K562 (cell line): ENCODE measurements around the gene FATE1. TPM values are rescaled to one million over a fixed set of nuclear protein-coding genes. Genes with fewer than 3 reads are reported as not detected.

Experiments used
- ATAC-seq: fragments of 200-7000 bp; cut with Tn5 transposase; 3 replicates; pipeline ENCODE4 v1.9.1; 2020; ENCODE audit warnings: moderate library complexity
- BruUV-seq: library from RNA; stranded (reverse); fragments of 400-500 nt; replicated peaks from 2 replicates; lab custom pipeline; 2021; lab: Mats Ljungman, UMichigan
- CTCF ChIA-PET: fragments of 300-600 bp; formaldehyde crosslinking; extraction: SDS; loops from one replicate; lab custom pipeline; 2021; ENCODE audit warnings: low intra/inter-chr PET ratio; lab: Yijun Ruan, JAX
- POLR2A ChIA-PET: fragments of 300-600, 350-650 bp; sonication (Branson Sonifier 250); formaldehyde crosslinking; extraction: SDS; loops from one replicate; lab custom pipeline; 2021; ENCODE audit warnings: antibody characterized with exemption, inconsistent platforms; lab: Yijun Ruan, JAX
- DNase-seq, 4 experiments: peaks; one replicate each; pipeline versions ENCODE4 v3.0.0 to v3.0.0-alpha.2; 2011 to 2018; ENCODE audit warnings: low spot score in 3 of 4, mixed read lengths in 3 of 4; ENCODE audit errors: extremely low read depth in 1 of 4
- FAIRE-seq: peaks from 2 replicates; lab custom pipeline; 2011; peaks lifted over from hg19 to GRCh38; lab: Jason Lieb, UNC
- H2AFZ ChIP-seq: 2 replicates; pipeline ENCODE4 v1.6.0; 2011; ENCODE audit warnings: low read depth, low read length, control low read depth, inconsistent platforms
- H3K27ac ChIP-seq: fragments of 200-600 bp; 3 replicates; pipeline ENCODE4 v1.8.0; 2011; ENCODE audit warnings: low read depth, mild to moderate bottlenecking, control low read depth, inconsistent platforms, low read length, moderate library complexity, mixed read lengths; ENCODE audit errors: extremely low read depth
- H3K27me3 ChIP-seq, 2 experiments: fragments of 300-600 bp in 1 of 2; 2 replicates in 1 of 2; 3 replicates in 1 of 2; pipeline versions ENCODE4 v1.6.0 to v1.8.0; 2011; ENCODE audit warnings: inconsistent platforms in 2 of 2, low read length in 2 of 2, mild to moderate bottlenecking in 1 of 2, mixed read lengths in 1 of 2, moderate library complexity in 1 of 2; ENCODE audit not compliant: control insufficient read depth in 2 of 2, insufficient read depth in 2 of 2
- H3K36me3 ChIP-seq: fragments of 300-600 bp; 3 replicates; pipeline ENCODE4 v1.8.0; 2011; ENCODE audit warnings: mild to moderate bottlenecking, low read length, inconsistent platforms; ENCODE audit not compliant: control insufficient read depth, insufficient read depth
- H3K4me1 ChIP-seq, 2 experiments: fragments of 200-600 bp in 1 of 2; replicated peaks in 1 of 2; 2 replicates in 1 of 2; 3 replicates in 1 of 2; pipeline versions ENCODE4 v1.5.1 to v1.8.0; 2011; ENCODE audit warnings: inconsistent platforms in 2 of 2, low read length in 2 of 2, mild to moderate bottlenecking in 1 of 2, mixed read lengths in 1 of 2, moderate library complexity in 1 of 2; ENCODE audit not compliant: control insufficient read depth in 2 of 2, insufficient read depth in 2 of 2
- H3K4me2 ChIP-seq: 2 replicates; pipeline ENCODE4 v1.6.1; 2011; ENCODE audit warnings: low read length, control low read depth, inconsistent platforms, mixed read lengths; ENCODE audit not compliant: insufficient read depth
- H3K4me3 ChIP-seq: fragments of 200-600 bp; sonication (generic), shearing (Covaris generic); 2 replicates; pipeline ENCODE4 v1.5.1; 2016; ENCODE audit warnings: control low read depth, inconsistent platforms
- H3K79me2 ChIP-seq: fragments of 200-600 bp; 3 replicates; pipeline ENCODE4 v1.8.0; 2011; ENCODE audit warnings: low read length, inconsistent platforms; ENCODE audit not compliant: control insufficient read depth, insufficient read depth
- H3K9ac ChIP-seq, 2 experiments: 2 replicates each; pipeline versions ENCODE4 v1.6.0 to v1.6.1; 2011; ENCODE audit warnings: low read depth in 2 of 2, low read length in 2 of 2, control low read depth in 1 of 2, inconsistent platforms in 1 of 2, mild to moderate bottlenecking in 1 of 2, mixed read lengths in 1 of 2; ENCODE audit not compliant: insufficient read depth in 1 of 2
- H3K9me1 ChIP-seq: one replicate; pipeline ENCODE4 v1.6.0; 2011; ENCODE audit warnings: inconsistent platforms, mild to moderate bottlenecking, low read length, moderate library complexity; ENCODE audit not compliant: control insufficient read depth, insufficient read depth
- H3K9me3 ChIP-seq: replicated peaks from 2 replicates; pipeline ENCODE4 v1.5.1; 2011; ENCODE audit warnings: low read depth, low read length, inconsistent platforms; ENCODE audit not compliant: control insufficient read depth, insufficient read depth
- H4K20me1 ChIP-seq: replicated peaks from 2 replicates; pipeline ENCODE4 v1.6.1; 2011; ENCODE audit warnings: low read length, inconsistent platforms, mixed read lengths; ENCODE audit not compliant: control insufficient read depth, insufficient read depth
- CREB1 ChIP-seq, 2 experiments: sonication (generic) in 1 of 2; formaldehyde crosslinking in 1 of 2; IDR thresholded peaks; 2 replicates each; pipeline versions ENCODE4 v1.6.1 to v1.8.0; 2012 to 2022; ENCODE audit warnings: inconsistent platforms in 1 of 2, mild to moderate bottlenecking in 1 of 2, missing genetic modification reagents in 1 of 2, moderate library complexity in 1 of 2
- KHSRP ChIP-seq: fragments of 450-650 bp; IDR thresholded peaks from 2 replicates; pipeline ENCODE4 v1.6.1; 2017
- NCOA6 ChIP-seq: fragments of 450-650 bp; IDR thresholded peaks from 2 replicates; pipeline ENCODE4 v1.6.1; 2017; ENCODE audit warnings: mild to moderate bottlenecking
- NKRF ChIP-seq: fragments of 450-650 bp; IDR thresholded peaks from 2 replicates; pipeline ENCODE4 v1.6.1; 2016; ENCODE audit warnings: borderline replicate concordance
- RAD51 ChIP-seq: fragments of 450-650 bp; IDR thresholded peaks from 2 replicates; pipeline ENCODE4 v1.7.1; 2016; ENCODE audit warnings: low read depth, mild to moderate bottlenecking, borderline replicate concordance
- SPI1 ChIP-seq: IDR thresholded peaks from 2 replicates; pipeline ENCODE4 v1.6.1; 2011; ENCODE audit warnings: low read depth, low read length, control low read depth, borderline replicate concordance
- SRF ChIP-seq, 2 experiments: fragments of 250-450, 450-650 bp in 1 of 2; sonication (Bioruptor Pico) in 1 of 2; sonication (generic) in 1 of 2; formaldehyde crosslinking; IDR thresholded peaks; 2 replicates each; pipeline versions ENCODE4 v1.5.0 to v1.5.1; 2020 to 2022; ENCODE audit warnings: mild to moderate bottlenecking in 1 of 2, missing genetic modification reagents in 1 of 2
- ZFP36 ChIP-seq: fragments of 150-350 bp; IDR thresholded peaks from 2 replicates; pipeline ENCODE4 v1.6.1; 2018; ENCODE audit warnings: low read length, low read depth; ENCODE audit not compliant: partially characterized antibody
- ZNF644 ChIP-seq: fragments of 200-800 bp; sonication (Bioruptor generic); IDR thresholded peaks from 2 replicates; pipeline ENCODE4 v1.6.1; 2016; ENCODE audit warnings: low read depth, missing genetic modification characterization, missing compliant biosample characterization
- WGBS: fragments of 100-300 bp; shearing (Covaris generic); methylation state at CpG from one replicate; pipeline ENCODE4 v1.1.6; 2016; ENCODE audit warnings: low coverage, mixed read lengths; ENCODE audit not compliant: insufficient coverage; ENCODE audit errors: missing lambda C conversion rate; 5-methylcytosine and 5-hydroxymethylcytosine counted together
- in situ Hi-C: fragments of 300-500 bp; cut with MboI; formaldehyde crosslinking; loops from 4 replicates; pipeline ENCODE4 v1.15.0; 2018; ENCODE audit warnings: inconsistent platforms, mixed read lengths
- intact Hi-C: fragments of 100-400 bp; cut with micrococcal nuclease; formaldehyde crosslinking; loops from 2 replicates; pipeline ENCODE4 v1.14.2; 2022
- polyA plus RNA-seq, 8 experiments: library from polyadenylated mRNA; depleted of rRNA in 4 of 8; stranded (reverse) in 5 of 8; unstranded in 3 of 8; fragments of >200 nt; fragmentation: Nextera tagmentation in 2 of 8; fragmentation: Illumina TruSeq in 1 of 8; extraction: Ambion mirVana in 2 of 8; extraction: Trizol in 1 of 8; gene quantifications; 2 replicates each; pipeline versions ENCODE4 v1.2.1 to v1.2.3, GENCODE V29; 2011 to 2014; ENCODE audit warnings: inconsistent platforms in 1 of 8, missing spikeins in 1 of 8
- total RNA-seq, 7 experiments: library from RNA; depleted of rRNA in 6 of 7; stranded (reverse); fragments of >200 nt in 6 of 7; fragmentation: Illumina TruSeq in 2 of 7; extraction: Trizol in 2 of 7; gene quantifications; 2 replicates each; pipeline versions ENCODE4 v1.2.1 to v1.2.3, GENCODE V29; 2011 to 2021; ENCODE audit warnings: low replicate concordance in 1 of 7
- TF ChIP-seq, protein P1 (sequence below): fragments of 150-350 bp; IDR thresholded peaks from 2 replicates; pipeline ENCODE4 v1.6.1; 2014; ENCODE audit warnings: low read depth, mild to moderate bottlenecking, low read length, borderline replicate concordance
- TF ChIP-seq, protein P2 (sequence below): fragments of 200-800 bp; sonication (Bioruptor generic); IDR thresholded peaks from 2 replicates; pipeline ENCODE4 v1.6.1; 2017; ENCODE audit warnings: missing genetic modification characterization, missing compliant biosample characterization
- TF ChIP-seq, protein P3 (sequence below): fragments of 250-450 bp; sonication (Bioruptor Pico); IDR thresholded peaks from 2 replicates; pipeline ENCODE4 v1.6.1; 2021; ENCODE audit warnings: mild to moderate bottlenecking

Gene FATE1
- total and polyA plus RNA-seq, 9 of the 15 experiments (the other 6 are each of a cell fraction or from before 2014, with no cell fraction given) = not detected

GRCh38 chrX:151765026-151765425, 49.2 kb downstream of the FATE1 start (continued):
- TF ChIP-seq SPI1 (no peak), CREB1 (IDR thresholded peaks at IDR 0.05) (no peak), CREB1 (CRISPR knock-in tag; IDR thresholded peaks at IDR 0.05) (no peak)
- TF ChIP-seq, protein P1, sequence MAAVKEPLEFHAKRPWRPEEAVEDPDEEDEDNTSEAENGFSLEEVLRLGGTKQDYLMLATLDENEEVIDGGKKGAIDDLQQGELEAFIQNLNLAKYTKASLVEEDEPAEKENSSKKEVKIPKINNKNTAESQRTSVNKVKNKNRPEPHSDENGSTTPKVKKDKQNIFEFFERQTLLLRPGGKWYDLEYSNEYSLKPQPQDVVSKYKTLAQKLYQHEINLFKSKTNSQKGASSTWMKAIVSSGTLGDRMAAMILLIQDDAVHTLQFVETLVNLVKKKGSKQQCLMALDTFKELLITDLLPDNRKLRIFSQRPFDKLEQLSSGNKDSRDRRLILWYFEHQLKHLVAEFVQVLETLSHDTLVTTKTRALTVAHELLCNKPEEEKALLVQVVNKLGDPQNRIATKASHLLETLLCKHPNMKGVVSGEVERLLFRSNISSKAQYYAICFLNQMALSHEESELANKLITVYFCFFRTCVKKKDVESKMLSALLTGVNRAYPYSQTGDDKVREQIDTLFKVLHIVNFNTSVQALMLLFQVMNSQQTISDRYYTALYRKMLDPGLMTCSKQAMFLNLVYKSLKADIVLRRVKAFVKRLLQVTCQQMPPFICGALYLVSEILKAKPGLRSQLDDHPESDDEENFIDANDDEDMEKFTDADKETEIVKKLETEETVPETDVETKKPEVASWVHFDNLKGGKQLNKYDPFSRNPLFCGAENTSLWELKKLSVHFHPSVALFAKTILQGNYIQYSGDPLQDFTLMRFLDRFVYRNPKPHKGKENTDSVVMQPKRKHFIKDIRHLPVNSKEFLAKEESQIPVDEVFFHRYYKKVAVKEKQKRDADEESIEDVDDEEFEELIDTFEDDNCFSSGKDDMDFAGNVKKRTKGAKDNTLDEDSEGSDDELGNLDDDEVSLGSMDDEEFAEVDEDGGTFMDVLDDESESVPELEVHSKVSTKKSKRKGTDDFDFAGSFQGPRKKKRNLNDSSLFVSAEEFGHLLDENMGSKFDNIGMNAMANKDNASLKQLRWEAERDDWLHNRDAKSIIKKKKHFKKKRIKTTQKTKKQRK = no peak

GRCh38 chrX:151771726-151772125, 55.9 kb downstream of the FATE1 start:
- WGBS = 0% methylated on average over 2 of the region's 3 CpGs
- Histone ChIP-seq H3K27ac (no peak overlapping the region), H3K27me3 (peaks cover 6 to 28% of the 10 kb centered on the region in 2 experiments; a peak in 4 of 5 replicates), H2AFZ (no peak overlapping the region), H4K20me1 (no peaks in the 10 kb centered on the region), H3K9me3 (no peaks in the 10 kb centered on the region), H3K4me2 (no peak overlapping the region), H3K4me1 (no peaks in the 10 kb centered on the region), H3K9ac (no peak overlapping the region), H3K36me3 (no peaks in the 10 kb centered on the region), H3K9me1 (no peaks in the 10 kb centered on the region), H3K4me3 (no peak overlapping the region), H3K79me2 (no peaks in the 10 kb centered on the region)
- no peak for FAIRE-seq
- ATAC-seq = no peak
- intact Hi-C loops = no loop called here
- DNase-seq = no peak
- BruUV-seq = no TSS peak
- ChIA-PET POLR2A (interaction anchor here (0.6 kb wide), 1 partner anchor 539 kb away, joined by 3 read pairs; no protein-coding TSS in a partner anchor), CTCF (no interaction called here)
- in situ Hi-C loops = no loop called here
- no peak for TF ChIP-seq ZNF644 (tag)
- no peak for TF ChIP-seq SRF (CRISPR knock-in tag; IDR thresholded peaks at IDR 0.05)
- no peak for TF ChIP-seq NKRF
- no peak for TF ChIP-seq KHSRP
- TF ChIP-seq, protein P2, sequence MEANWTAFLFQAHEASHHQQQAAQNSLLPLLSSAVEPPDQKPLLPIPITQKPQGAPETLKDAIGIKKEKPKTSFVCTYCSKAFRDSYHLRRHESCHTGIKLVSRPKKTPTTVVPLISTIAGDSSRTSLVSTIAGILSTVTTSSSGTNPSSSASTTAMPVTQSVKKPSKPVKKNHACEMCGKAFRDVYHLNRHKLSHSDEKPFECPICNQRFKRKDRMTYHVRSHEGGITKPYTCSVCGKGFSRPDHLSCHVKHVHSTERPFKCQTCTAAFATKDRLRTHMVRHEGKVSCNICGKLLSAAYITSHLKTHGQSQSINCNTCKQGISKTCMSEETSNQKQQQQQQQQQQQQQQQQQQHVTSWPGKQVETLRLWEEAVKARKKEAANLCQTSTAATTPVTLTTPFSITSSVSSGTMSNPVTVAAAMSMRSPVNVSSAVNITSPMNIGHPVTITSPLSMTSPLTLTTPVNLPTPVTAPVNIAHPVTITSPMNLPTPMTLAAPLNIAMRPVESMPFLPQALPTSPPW = no peak
- TF ChIP-seq ZFP36 = no peak
- TF ChIP-seq RAD51 = no peak
- TF ChIP-seq, protein P3, sequence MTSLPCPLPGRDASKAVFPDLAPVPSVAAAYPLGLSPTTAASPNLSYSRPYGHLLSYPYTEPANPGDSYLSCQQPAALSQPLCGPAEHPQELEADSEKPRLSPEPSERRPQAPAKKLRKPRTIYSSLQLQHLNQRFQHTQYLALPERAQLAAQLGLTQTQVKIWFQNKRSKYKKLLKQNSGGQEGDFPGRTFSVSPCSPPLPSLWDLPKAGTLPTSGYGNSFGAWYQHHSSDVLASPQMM (CRISPR knock-in tag) = no peak
- no peak for TF ChIP-seq NCOA6
